OCI-LY7 (cell line): ENCODE results near the gene UQCRHL. TPM values are rescaled to one million over a fixed set of nuclear protein-coding genes. Genes with fewer than 3 reads are reported as not detected.

Experiments
- BruUV-seq: library from RNA; stranded (reverse); fragments of 400-500 nt; replicated peaks from 2 replicates; lab custom pipeline; 2021; lab: Mats Ljungman, UMichigan
- CTCF ChIA-PET: fragments of 300-600 bp; sonication (Branson Sonifier 250); formaldehyde crosslinking; loops from one replicate; lab custom pipeline; 2022; ENCODE audit warnings: antibody characterized with exemption; ENCODE audit not compliant: unreplicated experiment; lab: Charles Lee
- POLR2A ChIA-PET: fragments of 300-600 bp; sonication (Branson Sonifier 250); formaldehyde crosslinking; loops from one replicate; lab custom pipeline; 2022; ENCODE audit warnings: antibody characterized with exemption; lab: Charles Lee
- DNase-seq: peaks from one replicate; pipeline ENCODE4 v3.0.0-alpha.2; 2015; ENCODE audit warnings: low spot score
- H2AFZ ChIP-seq: fragments of 200-600 bp; sonication (generic), shearing (Covaris generic); 2 replicates; pipeline ENCODE4 v1.6.1; 2014; ENCODE audit warnings: mild to moderate bottlenecking, antibody characterized with exemption, low read length, moderate library complexity
- H3K27ac ChIP-seq: fragments of 200-600 bp; sonication (generic); 2 replicates; pipeline ENCODE4 v1.5.1; 2014; ENCODE audit warnings: mixed run types, low read depth, mild to moderate bottlenecking, moderate library complexity, low read length, inconsistent platforms; ENCODE audit not compliant: poor library complexity, severe bottlenecking
- H3K36me3 ChIP-seq: fragments of 200-600 bp; sonication (generic); 2 replicates; pipeline ENCODE4 v1.6.1; 2014; ENCODE audit warnings: mild to moderate bottlenecking, antibody characterized with exemption, low read length, moderate library complexity, mixed read lengths; ENCODE audit not compliant: insufficient read depth
- H3K4me1 ChIP-seq: fragments of 200-600 bp; sonication (generic); 2 replicates; pipeline ENCODE4 v1.5.1; 2014; ENCODE audit warnings: mild to moderate bottlenecking, low read length; ENCODE audit not compliant: insufficient read depth, poor library complexity, severe bottlenecking
- H3K4me2 ChIP-seq: fragments of 200-600 bp; sonication (generic); 2 replicates; pipeline ENCODE4 v1.6.1; 2014; ENCODE audit warnings: mild to moderate bottlenecking, low read length
- H3K4me3 ChIP-seq: fragments of 200-600 bp; sonication (generic); 2 replicates; pipeline ENCODE4 v1.5.1; 2014; ENCODE audit warnings: mild to moderate bottlenecking, low read depth, low read length; ENCODE audit not compliant: poor library complexity, severe bottlenecking
- H3K79me2 ChIP-seq: fragments of 200-600 bp; sonication (generic); 2 replicates; pipeline ENCODE4 v1.6.1; 2016; ENCODE audit warnings: low read depth, mild to moderate bottlenecking, low read length, moderate library complexity, mixed read lengths; ENCODE audit not compliant: insufficient read depth
- H3K9me2 ChIP-seq: fragments of 200-600 bp; sonication (generic); 2 replicates; pipeline ENCODE4 v1.6.1; 2016; ENCODE audit warnings: mild to moderate bottlenecking, low read length, mixed read lengths; ENCODE audit not compliant: insufficient read depth
- H3K9me3 ChIP-seq: fragments of 200-600 bp; sonication (generic); 2 replicates; pipeline ENCODE4 v1.6.1; 2014; ENCODE audit warnings: mild to moderate bottlenecking, mixed run types, low read length, mixed read lengths
- H4K20me1 ChIP-seq: fragments of 200-600 bp; sonication (generic); 2 replicates; pipeline ENCODE4 v1.6.1; 2014; ENCODE audit warnings: mild to moderate bottlenecking, antibody characterized with exemption, low read length, moderate library complexity, mixed read lengths; ENCODE audit not compliant: insufficient read depth
- CTCF ChIP-seq: fragments of 200-600 bp; sonication (generic); conservative IDR thresholded peaks from 2 replicates; pipeline ENCODE4 v1.5.1; 2014; ENCODE audit warnings: mild to moderate bottlenecking, antibody characterized with exemption, low read length, moderate library complexity, mixed read lengths
- EZH2phosphoT487 ChIP-seq: fragments of 200-600 bp; sonication (generic); IDR thresholded peaks from 2 replicates; pipeline ENCODE4 v1.6.1; 2018; ENCODE audit warnings: low read depth, borderline replicate concordance, mild to moderate bottlenecking, mixed run types, antibody characterized with exemption, low read length, moderate library complexity, mixed read lengths
- intact Hi-C: fragments of 100-400 bp; cut with micrococcal nuclease; formaldehyde crosslinking; loops from one replicate; pipeline ENCODE4 v1.10.0; 2022; ENCODE audit not compliant: unreplicated experiment
- total RNA-seq, 2 experiments: library from RNA; depleted of rRNA in 1 of 2; stranded (reverse); fragments of >200 nt in 1 of 2; shearing (Covaris generic) in 1 of 2; gene quantifications; 2 replicates each; pipeline ENCODE4 v1.2.3, GENCODE V29; 2014 to 2022

Gene UQCRHL
- total RNA-seq, 2 experiments from 2014 or later = 2.4 to 12.4 TPM

GRCh38 chr1:15757575-15758342 is 49.7 kb downstream of the UQCRHL start:
- Histone ChIP-seq H3K9me3 (no peaks in the 10 kb centered on the region), H3K4me3 (no peak overlapping the region), H3K79me2 (no peaks in the 10 kb centered on the region), H3K36me3 (no peaks in the 10 kb centered on the region), H4K20me1 (no peaks in the 10 kb centered on the region), H3K4me2 (no peak overlapping the region), H3K9me2 (no peaks in the 10 kb centered on the region), H3K4me1 (no peaks in the 10 kb centered on the region), H2AFZ (no peak overlapping the region), H3K27ac (no peak overlapping the region)
- POLR2A ChIA-PET = no interaction called here
- CTCF ChIA-PET = no interaction called here
- no peak for TF ChIP-seq CTCF
- TF ChIP-seq EZH2phosphoT487 = no peak
- no peak for DNase-seq
- intact Hi-C loops = no loop called here
- no TSS peak for BruUV-seq

Other genes with a start within 250 kb of the UQCRHL start
- 0.15 and 0.54 TPM in 2 replicates for gene AGMAT, start 222.6 kb downstream of the UQCRHL start, total RNA-seq (2014; rRNA removed; shearing (Covaris generic))
- 0.29 and 0.39 TPM in 2 replicates for gene AGMAT, start 222.6 kb downstream of the UQCRHL start, total RNA-seq (2022)
- gene DDI2, start 190.2 kb downstream of the UQCRHL start, total RNA-seq (2014; rRNA removed; shearing (Covaris generic)) = 23.5 and 29.6 TPM in 2 replicates
- gene DDI2, start 190.2 kb downstream of the UQCRHL start, total RNA-seq (2022) = 34.7 and 40.8 TPM in 2 replicates
- 18.8 and 27.5 TPM in 2 replicates for gene PLEKHM2, start 123.3 kb downstream of the UQCRHL start, total RNA-seq (2014; rRNA removed; shearing (Covaris generic))
- 38.5 and 45.7 TPM in 2 replicates for gene PLEKHM2, start 123.3 kb downstream of the UQCRHL start, total RNA-seq (2022)
- gene SLC25A34, start 71.4 kb downstream of the UQCRHL start, total RNA-seq (2014; rRNA removed; shearing (Covaris generic)) = 1.2 and 1.4 TPM in 2 replicates
- gene SLC25A34, start 71.4 kb downstream of the UQCRHL start, total RNA-seq (2022) = 2.2 TPM in 2 replicates
- not detected in 2 replicates for gene TMEM82, start 65.2 kb downstream of the UQCRHL start, total RNA-seq (2014; rRNA removed; shearing (Covaris generic))
- not detected in 2 replicates for gene TMEM82, start 65.2 kb downstream of the UQCRHL start, total RNA-seq (2022)
- gene FBLIM1, start 48.9 kb downstream of the UQCRHL start, total RNA-seq (2014; rRNA removed; shearing (Covaris generic)) = not detected in 2 replicates
- not detected in 2 replicates for gene FBLIM1, start 48.9 kb downstream of the UQCRHL start, total RNA-seq (2022)
- 40.7 and 41.4 TPM in 2 replicates for gene SPEN, start 40.1 kb upstream of the UQCRHL start, total RNA-seq (2014; rRNA removed; shearing (Covaris generic))
- 87.1 and 90.3 TPM in 2 replicates for gene SPEN, start 40.1 kb upstream of the UQCRHL start, total RNA-seq (2022)
- gene ZBTB17, start 168.5 kb upstream of the UQCRHL start, total RNA-seq (2014; rRNA removed; shearing (Covaris generic)) = 32.1 and 53.4 TPM in 2 replicates
- 51.1 and 52.9 TPM in 2 replicates for gene ZBTB17, start 168.5 kb upstream of the UQCRHL start, total RNA-seq (2022)
- gene SRARP, start 196.6 kb upstream of the UQCRHL start, total RNA-seq (2014; rRNA removed; shearing (Covaris generic)) = not detected in 2 replicates
- gene SRARP, start 196.6 kb upstream of the UQCRHL start, total RNA-seq (2022) = not detected in 2 replicates
- gene HSPB7, start 210.4 kb upstream of the UQCRHL start, total RNA-seq (2014; rRNA removed; shearing (Covaris generic)) = not detected in 2 replicates
- not detected in 2 replicates for gene HSPB7, start 210.4 kb upstream of the UQCRHL start, total RNA-seq (2022)
- gene CLCNKA, start 214.4 kb upstream of the UQCRHL start, total RNA-seq (2014; rRNA removed; shearing (Covaris generic)) = not detected in 2 replicates
- not detected in 2 replicates for gene CLCNKA, start 214.4 kb upstream of the UQCRHL start, total RNA-seq (2022)
- gene CLCNKB, start 236.1 kb upstream of the UQCRHL start, total RNA-seq (2014; rRNA removed; shearing (Covaris generic)) = not detected in 2 replicates
- not detected in 2 replicates for gene CLCNKB, start 236.1 kb upstream of the UQCRHL start, total RNA-seq (2022)